Activated T-helper 1 cell treated with anti-CD3 and anti-CD28 coated beads, Interleukin-12 subunit alpha, Interleukin-12 subunit beta, Interleukin-2, Interleukin-4 antibody, amounts not matched to agents 30 ng/mL and 10 ng/mL and 1 ng/mL, durations not matched to agents 14 hours and 24 hours and 36 hours (primary cell): ENCODE measurements around the gene FFAR2. TPM values are rescaled to one million over a fixed set of nuclear protein-coding genes. Genes with fewer than 3 reads are reported as not detected.

ENCODE experiments used
- total RNA-seq: library from RNA; stranded (reverse); gene quantifications from 2 replicates; pipeline ENCODE4 v1.2.3, GENCODE V29; 2022

The FFAR2 gene
- total RNA-seq, 1 donor from 2014 or later: not detected

Other genes with a start within 250 kb of the FFAR2 start
- gene FAM187B, start 219.5 kb upstream of the FFAR2 start, total RNA-seq: not detected in 2 replicates
- gene LSR, start 199.3 kb upstream of the FFAR2 start, total RNA-seq: 2.7 and 4.0 TPM in 2 replicates
- 156 and 164 TPM in 2 replicates for gene USF2, start 179.3 kb upstream of the FFAR2 start, total RNA-seq
- 0.57 and 0.96 TPM in 2 replicates for gene HAMP, start 165.7 kb upstream of the FFAR2 start, total RNA-seq
- gene MAG, start 156.1 kb upstream of the FFAR2 start, total RNA-seq: not detected in 2 replicates
- 4.7 and 5.1 TPM in 2 replicates for gene CD22, start 119.1 kb upstream of the FFAR2 start, total RNA-seq
- 0.12 and 0.18 TPM in 2 replicates for gene FFAR1, start 100.4 kb upstream of the FFAR2 start, total RNA-seq
- gene FFAR3, start 89.8 kb upstream of the FFAR2 start, total RNA-seq: 0.20 and 0.36 TPM in 2 replicates
- 0.20 TPM in 1 of 2 replicates, not detected in the other for gene GPR42, start 77.2 kb upstream of the FFAR2 start, total RNA-seq
- gene KRTDAP, start 42.2 kb downstream of the FFAR2 start, total RNA-seq: not detected in 2 replicates
- not detected in 2 replicates for gene DMKN, start 65.4 kb downstream of the FFAR2 start, total RNA-seq
- not detected in 2 replicates for gene SBSN, start 80.1 kb downstream of the FFAR2 start, total RNA-seq
- not detected in 2 replicates for gene GAPDHS, start 85.2 kb downstream of the FFAR2 start, total RNA-seq
- gene TMEM147, start 97.4 kb downstream of the FFAR2 start, total RNA-seq: 122 and 123 TPM in 2 replicates
- not detected in 2 replicates for gene ATP4A, start 115.4 kb downstream of the FFAR2 start, total RNA-seq
- gene PMIS2, start 137.9 kb downstream of the FFAR2 start, total RNA-seq: not detected in 2 replicates
- 41.0 and 48.4 TPM in 2 replicates for gene HAUS5, start 164.5 kb downstream of the FFAR2 start, total RNA-seq
- gene RBM42, start 180.8 kb downstream of the FFAR2 start, total RNA-seq: 105 and 118 TPM in 2 replicates
- gene ETV2, start 193.5 kb downstream of the FFAR2 start, total RNA-seq: 0.98 and 1.0 TPM in 2 replicates
- gene COX6B1, start 200.1 kb downstream of the FFAR2 start, total RNA-seq: 434 and 451 TPM in 2 replicates
- gene UPK1A, start 218.3 kb downstream of the FFAR2 start, total RNA-seq: 0.41 and 0.51 TPM in 2 replicates